ENCODE results near the gene CADM2.

The CADM2 gene

DNA sequence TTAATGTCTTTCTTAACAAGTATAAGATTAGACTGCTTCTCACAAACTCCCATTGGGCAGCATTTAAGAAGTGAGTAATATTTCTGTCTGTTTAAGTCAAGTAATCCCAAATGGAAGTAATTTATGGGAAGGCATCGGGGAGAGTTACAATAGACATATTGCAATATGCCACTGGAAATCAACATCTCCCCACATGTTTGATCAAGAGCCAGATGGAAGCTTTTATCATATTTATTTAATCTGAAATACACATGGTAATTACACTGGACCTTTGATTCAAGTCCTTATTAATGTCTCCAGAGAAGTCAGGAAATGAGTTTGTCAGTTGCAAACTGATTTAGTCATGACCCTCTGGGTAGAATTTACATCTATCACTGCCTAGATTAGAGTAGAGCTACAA lies 1088.4 kb downstream of the CADM2 start:
- DNase-seq = no peak

- no peak for DNase-seq
These were observed 1092.3 kb downstream of the CADM2 start for GRCh38 chr3:86051058-86051457.

- DNase-seq = no peak
These were observed 1097.2 kb downstream of the CADM2 start for GRCh38 chr3:86056032-86056431.

DNA sequence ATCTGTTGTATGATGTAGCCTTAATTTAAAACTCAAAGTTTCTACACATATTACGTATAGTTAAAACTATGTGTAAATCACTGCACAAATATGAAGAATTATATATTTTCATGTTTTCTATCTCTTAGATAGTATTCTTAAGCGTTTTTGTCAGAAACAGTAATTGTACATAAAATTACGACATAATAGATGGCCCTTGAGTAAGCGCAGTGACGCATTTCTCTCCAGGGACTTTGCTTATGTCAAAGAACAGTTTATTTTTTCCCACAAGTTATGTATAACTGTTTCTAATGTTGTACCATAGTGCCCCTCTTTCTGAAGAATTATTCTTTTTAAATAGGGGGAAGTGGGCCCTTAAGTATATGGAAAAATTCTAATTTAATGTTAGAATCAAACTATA lies 1098.2 kb downstream of the CADM2 start:
- DNase-seq = no peak

DNA sequence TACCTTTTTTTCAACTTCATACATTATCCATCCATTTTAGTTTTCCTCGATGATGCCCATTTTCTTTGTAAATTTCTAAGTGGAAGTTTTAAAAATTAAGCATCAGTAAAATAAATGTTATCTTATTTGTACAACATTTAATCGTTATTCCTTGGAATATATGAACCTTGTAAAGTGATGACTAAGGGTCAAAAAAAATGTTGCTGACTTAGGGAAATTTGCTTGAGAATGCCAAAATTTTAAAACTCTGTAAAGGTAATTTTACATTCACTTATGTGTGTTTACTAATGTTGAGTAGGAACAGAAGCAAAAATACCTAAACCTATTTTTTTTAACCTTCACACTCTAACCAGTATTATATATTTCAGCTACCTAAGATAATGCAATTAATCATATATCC lies 1115.0 kb downstream of the CADM2 start:
- no peak for DNase-seq

- no peak for DNase-seq
These were observed 1128.5 kb downstream of the CADM2 start for GRCh38 chr3:86087160-86087871.

GRCh38 chr3:86104154-86104553 lies 1145.4 kb downstream of the CADM2 start:
- DNase-seq = no peak

DNA sequence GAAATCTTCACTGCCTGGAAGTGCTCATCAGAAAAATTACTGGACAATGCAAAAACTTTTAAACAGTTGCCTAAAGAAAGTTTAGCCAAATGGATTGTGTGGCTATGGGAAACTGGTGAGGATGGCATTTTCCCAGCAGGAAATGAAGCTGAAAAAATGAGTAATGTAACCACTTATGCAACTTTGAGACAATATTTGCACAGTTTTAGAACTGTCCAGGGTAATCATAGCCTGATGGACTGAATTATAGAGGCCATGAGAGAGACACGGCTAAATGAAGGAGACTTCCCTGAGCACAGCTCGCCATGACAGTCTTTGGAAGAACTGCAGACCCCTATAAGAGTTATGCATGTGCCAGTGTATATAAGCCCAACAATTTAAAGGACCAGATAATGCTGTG lies 1150.6 kb downstream of the CADM2 start:
- DNase-seq = no peak
